ENCODE results near the gene IDI2. TPM values are rescaled to one million over a fixed set of nuclear protein-coding genes. Genes with fewer than 3 reads are reported as not detected.
"Not testable (repeated sequence)": the region's sequence is repeated elsewhere in the genome, so short reads cannot be mapped to it uniquely, and the experiment has no call there.

The IDI2 gene
- total and polyA plus RNA-seq, 5 donors: 0.23 to 0.29 (median 0.23) TPM; not detected in 2

- ATAC-seq (no peak), DNase-seq (no peak)
- WGBS: 82% methylated on average over 6 of the region's 6 CpGs
- H3K27ac ChIP-seq (ENCODE audit: low read length): peak overlapping the region; percentile 39
- intact Hi-C loops (cut with DNase I): no loop called here
- no peaks in the 10 kb centered on the region for H3K27me3 ChIP-seq (ENCODE audit: control insufficient read depth, insufficient read depth)
- no peaks in the 10 kb centered on the region for H3K9me3 ChIP-seq (ENCODE audit: control insufficient read depth, low read length)
- no peak overlapping the region for H3K4me3 ChIP-seq (ENCODE audit: low read length)
- peaks cover 7% of the 10 kb centered on the region for H3K4me1 ChIP-seq (ENCODE audit: control insufficient read depth, insufficient read depth, low read length)
These were observed 19.8 kb upstream of the IDI2 start for GRCh38 chr10:1045415-1045814.

DNA sequence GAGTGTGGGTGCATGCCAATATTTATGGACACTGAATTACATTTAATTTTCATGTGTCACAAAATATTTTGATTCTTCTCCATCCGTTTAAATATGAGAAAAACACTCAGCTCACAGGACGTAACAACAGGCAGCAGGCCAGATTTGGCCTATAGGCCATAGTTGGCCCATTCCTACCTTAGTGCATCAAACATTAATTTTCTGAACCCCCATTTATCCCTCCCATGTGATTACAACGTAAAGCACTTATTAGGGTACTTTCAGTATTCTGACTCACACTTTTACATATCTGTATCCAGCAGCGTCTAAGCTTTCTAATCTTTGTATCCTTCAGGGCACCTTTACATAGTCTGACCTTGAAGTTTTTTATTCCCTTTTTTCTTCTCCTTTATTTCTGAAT is 19.3 kb upstream of the IDI2 start:
- Histone ChIP-seq H3K4me3 (ENCODE audit: low read length) (no peak overlapping the region), H3K27ac (ENCODE audit: low read length) (peak overlapping the region; percentile 70), H3K9me3 (ENCODE audit: control insufficient read depth, low read length) (no peaks in the 10 kb centered on the region), H3K27me3 (ENCODE audit: control insufficient read depth, insufficient read depth) (no peaks in the 10 kb centered on the region), H3K4me1 (ENCODE audit: control insufficient read depth, insufficient read depth, low read length) (peaks cover 7% of the 10 kb centered on the region)
- ATAC-seq (no peak), DNase-seq (no peak)
- intact Hi-C loops (cut with DNase I): no loop called here
- 55% methylated on average over 4 of the region's 4 CpGs for WGBS

DNA sequence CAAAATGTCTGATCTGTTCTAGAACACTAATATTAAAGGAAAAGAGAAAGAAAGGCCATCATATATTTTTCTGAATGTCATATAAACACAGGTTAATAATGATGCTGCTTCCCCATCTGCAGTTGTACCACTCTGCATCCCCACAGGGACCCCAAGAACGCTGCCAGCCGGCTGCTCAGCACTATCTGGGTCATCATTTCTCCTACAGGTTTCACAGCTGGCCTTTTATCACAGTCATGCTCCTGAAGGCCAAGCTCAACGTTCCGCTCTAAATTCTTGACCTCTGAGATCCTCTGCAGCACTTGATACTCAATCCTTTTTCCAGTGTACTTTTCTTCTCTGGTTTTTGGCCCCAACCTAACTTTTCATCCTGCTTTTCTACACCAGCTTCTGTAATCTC is 18.5 kb upstream of the IDI2 start:
- H3K4me1 ChIP-seq (ENCODE audit: control insufficient read depth, insufficient read depth, low read length): peaks cover 7% of the 10 kb centered on the region
- intact Hi-C loops (cut with DNase I): no loop called here
- H3K27me3 ChIP-seq (ENCODE audit: control insufficient read depth, insufficient read depth): no peaks in the 10 kb centered on the region
- no peaks in the 10 kb centered on the region for H3K9me3 ChIP-seq (ENCODE audit: control insufficient read depth, low read length)
- H3K27ac ChIP-seq (ENCODE audit: low read length): peak overlapping the region; percentile 84
- no peak for ATAC-seq
- no peak for DNase-seq
- 31% methylated on average over 4 of the region's 4 CpGs for WGBS
- H3K4me3 ChIP-seq (ENCODE audit: low read length): no peak overlapping the region

DNA sequence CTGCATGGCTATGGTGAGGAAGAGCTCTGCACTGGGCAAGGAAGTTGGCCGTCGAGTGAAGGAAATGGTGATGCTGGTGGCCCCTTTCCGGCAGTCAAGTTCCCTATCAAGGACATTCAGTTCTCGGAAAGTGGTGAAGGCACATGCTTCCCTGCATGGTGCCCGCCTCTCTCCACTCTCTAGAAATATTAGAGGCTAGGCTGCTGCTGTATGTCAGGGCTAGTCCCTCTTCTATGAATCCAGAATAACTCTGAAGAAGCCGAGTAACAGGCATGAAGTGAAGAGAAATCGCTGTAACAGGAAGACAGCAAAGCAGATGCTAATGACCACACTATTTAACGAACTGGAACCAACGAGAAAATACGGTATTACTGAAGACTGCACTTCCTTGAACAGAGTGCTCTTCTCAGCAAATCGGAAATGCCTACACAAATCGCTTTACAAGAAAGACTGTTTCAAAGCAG is 17.9 kb upstream of the IDI2 start:
- no peak overlapping the region for H3K4me3 ChIP-seq (ENCODE audit: low read length)
- intact Hi-C loops (cut with DNase I): no loop called here
- peaks cover 7% of the 10 kb centered on the region for H3K4me1 ChIP-seq (ENCODE audit: control insufficient read depth, insufficient read depth, low read length)
- ATAC-seq (peak; percentile 60 to 68), DNase-seq (peak; percentile 48 to 69 (median 68))
- 57% methylated on average over 12 of the region's 12 CpGs for WGBS
- peak overlapping the region; percentile 84 for H3K27ac ChIP-seq (ENCODE audit: low read length)
- no peaks in the 10 kb centered on the region for H3K27me3 ChIP-seq (ENCODE audit: control insufficient read depth, insufficient read depth)
- no peaks in the 10 kb centered on the region for H3K9me3 ChIP-seq (ENCODE audit: control insufficient read depth, low read length)

GRCh38 chr10:1041514-1041913 is 15.9 kb upstream of the IDI2 start:
- DNase-seq (no peak), ATAC-seq (no peak)
- WGBS: 94% methylated on average over 9 of the region's 9 CpGs
- Histone ChIP-seq H3K9me3 (ENCODE audit: control insufficient read depth, low read length) (no peaks in the 10 kb centered on the region), H3K4me1 (ENCODE audit: control insufficient read depth, insufficient read depth, low read length) (peaks cover 7% of the 10 kb centered on the region), H3K4me3 (ENCODE audit: low read length) (no peak overlapping the region), H3K27me3 (ENCODE audit: control insufficient read depth, insufficient read depth) (no peaks in the 10 kb centered on the region), H3K27ac (ENCODE audit: low read length) (no peak overlapping the region)
- intact Hi-C loops (cut with DNase I): no loop called here

GRCh38 chr10:1040133-1040532 is 14.5 kb upstream of the IDI2 start:
- no peaks in the 10 kb centered on the region for H3K9me3 ChIP-seq (ENCODE audit: control insufficient read depth, low read length)
- ATAC-seq (no peak), DNase-seq (no peak)
- 60% methylated on average over 3 of the region's 3 CpGs for whole genome bisulfite sequencing
- H3K4me1 ChIP-seq (ENCODE audit: control insufficient read depth, insufficient read depth, low read length): peaks cover 5% of the 10 kb centered on the region
- intact Hi-C loops (cut with DNase I): no loop called here
- no peak overlapping the region for H3K4me3 ChIP-seq (ENCODE audit: low read length)
- no peak overlapping the region for H3K27ac ChIP-seq (ENCODE audit: low read length)
- H3K27me3 ChIP-seq (ENCODE audit: control insufficient read depth, insufficient read depth): no peaks in the 10 kb centered on the region

GRCh38 chr10:1038769-1039168 is 13.1 kb upstream of the IDI2 start:
- WGBS: 90% methylated on average over 13 of the region's 20 CpGs
- intact Hi-C loops (cut with DNase I); H3K27ac ChIP-seq (ENCODE audit: low read length): not testable (repeated sequence)

GRCh38 chr10:1037098-1037497 is 11.4 kb upstream of the IDI2 start:
- DNase-seq: no peak
- Histone ChIP-seq H3K27ac (ENCODE audit: low read length) (no peak overlapping the region), H3K4me3 (ENCODE audit: low read length) (no peak overlapping the region), H3K27me3 (ENCODE audit: control insufficient read depth, insufficient read depth) (no peaks in the 10 kb centered on the region), H3K9me3 (ENCODE audit: control insufficient read depth, low read length) (no peaks in the 10 kb centered on the region), H3K4me1 (ENCODE audit: control insufficient read depth, insufficient read depth, low read length) (no peaks in the 10 kb centered on the region)
- intact Hi-C loops (cut with DNase I): no loop called here
- ATAC-seq: peak in 1 of 2 donors; percentile 45
- 91% methylated on average over 11 of the region's 11 CpGs for WGBS

More at GRCh38 chr10:1038769-1039168, 13.1 kb upstream of the IDI2 start:
- not testable (repeated sequence) for H3K4me1 ChIP-seq (ENCODE audit: control insufficient read depth, insufficient read depth, low read length); H3K27me3 ChIP-seq (ENCODE audit: control insufficient read depth, insufficient read depth); ATAC-seq; H3K9me3 ChIP-seq (ENCODE audit: control insufficient read depth, low read length); H3K4me3 ChIP-seq (ENCODE audit: low read length); DNase-seq

GRCh38 chr10:1036341-1036791 is 10.7 kb upstream of the IDI2 start:
- ATAC-seq: peak; percentile 42 to 51
- 64% methylated on average over 14 of the region's 14 CpGs for WGBS
- DNase-seq: no peak
- no peaks in the 10 kb centered on the region for H3K4me1 ChIP-seq (ENCODE audit: control insufficient read depth, insufficient read depth, low read length)
- no peaks in the 10 kb centered on the region for H3K9me3 ChIP-seq (ENCODE audit: control insufficient read depth, low read length)
- H3K27ac ChIP-seq (ENCODE audit: low read length): no peak overlapping the region
- intact Hi-C loops (cut with DNase I): no loop called here
- no peaks in the 10 kb centered on the region for H3K27me3 ChIP-seq (ENCODE audit: control insufficient read depth, insufficient read depth)
- H3K4me3 ChIP-seq (ENCODE audit: low read length): no peak overlapping the region

DNA sequence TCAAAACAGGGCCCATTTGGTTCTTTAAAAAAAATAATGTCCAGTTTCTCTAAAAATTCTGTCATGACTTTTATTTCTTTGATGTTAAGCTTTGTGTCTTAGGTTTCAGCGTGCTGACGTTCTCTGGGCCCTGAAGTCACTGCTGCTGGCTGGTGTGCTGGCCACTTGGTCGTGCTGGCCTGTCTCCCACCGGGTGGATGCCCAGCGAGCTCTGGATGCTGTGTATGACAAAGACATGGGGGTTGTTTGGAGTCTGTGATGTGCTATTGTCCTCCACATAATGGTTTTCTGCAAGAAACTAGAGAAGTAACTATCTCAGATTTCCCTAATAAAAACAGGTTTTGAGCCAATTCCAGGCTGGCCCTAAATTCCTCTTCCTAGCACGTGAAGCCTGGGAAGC is 9.5 kb upstream of the IDI2 start:
- no peak overlapping the region for H3K4me3 ChIP-seq (ENCODE audit: low read length)
- no peaks in the 10 kb centered on the region for H3K4me1 ChIP-seq (ENCODE audit: control insufficient read depth, insufficient read depth, low read length)
- no peaks in the 10 kb centered on the region for H3K27me3 ChIP-seq (ENCODE audit: control insufficient read depth, insufficient read depth)
- peak overlapping the region; percentile 22 for H3K27ac ChIP-seq (ENCODE audit: low read length)
- DNase-seq (no peak), ATAC-seq (peak in 1 of 2 donors; percentile 34)
- H3K9me3 ChIP-seq (ENCODE audit: control insufficient read depth, low read length): no peaks in the 10 kb centered on the region
- WGBS: 59% methylated on average over 6 of the region's 6 CpGs
- intact Hi-C loops (cut with DNase I): no loop called here

DNA sequence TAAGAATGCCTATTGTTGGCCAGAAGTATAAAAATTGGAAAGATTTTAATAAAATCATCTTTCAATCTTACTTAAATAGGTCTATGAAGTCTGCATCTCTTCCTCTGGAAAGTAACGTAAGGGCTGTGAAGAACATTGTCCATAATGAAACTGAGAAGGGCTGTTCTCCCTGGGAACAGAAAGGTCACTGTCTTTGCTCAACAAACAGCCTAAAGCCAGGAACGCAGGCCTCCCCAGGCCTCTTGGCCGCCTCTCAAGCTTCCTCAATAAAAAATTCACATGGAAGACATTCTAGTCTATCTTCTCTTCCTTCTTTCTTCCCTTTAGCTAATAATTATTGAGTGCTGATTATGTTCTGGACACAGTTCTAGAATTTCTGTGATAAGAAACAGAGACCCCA is 9.1 kb upstream of the IDI2 start:
- Histone ChIP-seq H3K27ac (ENCODE audit: low read length) (no peak overlapping the region), H3K4me1 (ENCODE audit: control insufficient read depth, insufficient read depth, low read length) (no peaks in the 10 kb centered on the region), H3K9me3 (ENCODE audit: control insufficient read depth, low read length) (no peaks in the 10 kb centered on the region), H3K4me3 (ENCODE audit: low read length) (no peak overlapping the region), H3K27me3 (ENCODE audit: control insufficient read depth, insufficient read depth) (no peaks in the 10 kb centered on the region)
- WGBS: 61% methylated on average over 3 of the region's 3 CpGs
- DNase-seq (no peak), ATAC-seq (peak; percentile 42 to 56)
- intact Hi-C loops (cut with DNase I): no loop called here

DNA sequence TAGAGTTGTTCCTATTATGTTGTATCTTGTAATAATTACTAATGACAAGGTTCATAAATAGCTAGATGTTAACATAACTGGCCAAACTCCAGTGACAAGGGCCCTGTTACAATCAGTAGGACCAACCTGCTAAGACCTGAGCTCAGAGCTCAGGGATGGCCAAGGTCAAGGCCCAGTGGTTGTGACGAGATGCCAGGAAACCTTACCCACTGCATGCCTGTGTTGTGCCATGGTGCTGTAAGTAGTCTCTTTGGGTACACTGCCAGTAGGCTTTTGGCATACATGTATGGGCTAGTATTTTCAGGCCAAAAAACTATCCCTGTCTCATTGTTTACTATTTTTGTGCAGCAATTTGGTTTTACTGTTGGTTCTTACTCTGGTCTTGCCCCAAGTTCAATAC is 7.9 kb upstream of the IDI2 start:
- Histone ChIP-seq H3K27me3 (ENCODE audit: control insufficient read depth, insufficient read depth) (no peaks in the 10 kb centered on the region), H3K9me3 (ENCODE audit: control insufficient read depth, low read length) (no peaks in the 10 kb centered on the region), H3K27ac (ENCODE audit: low read length) (no peak overlapping the region), H3K4me3 (ENCODE audit: low read length) (no peak overlapping the region), H3K4me1 (ENCODE audit: control insufficient read depth, insufficient read depth, low read length) (no peaks in the 10 kb centered on the region)
- intact Hi-C loops (cut with DNase I): no loop called here
- ATAC-seq: no peak
- 78% methylated on average over 1 of the region's 1 CpG for WGBS
- DNase-seq: no peak
